Caki2 (cell line): ENCODE results near the gene GABBR2. TPM values are rescaled to one million over a fixed set of nuclear protein-coding genes. Genes with fewer than 3 reads are reported as not detected.
"Not testable (repeated sequence)": the region's sequence is repeated elsewhere in the genome, so short reads cannot be mapped to it uniquely, and the experiment has no call there.

ENCODE experiments used
- DNase-seq: peaks from one replicate; pipeline ENCODE4 v3.0.0-alpha.2; 2015; ENCODE audit warnings: low read depth
- in situ Hi-C: cut with HindIII; loops from 2 replicates; pipeline ENCODE4 v1.10.0; 2016; ENCODE audit warnings: low sequenced_read_pairs, low pct_unique_long_range_greater_than_20kb, mixed read lengths
- total RNA-seq: library from RNA; depleted of rRNA; stranded (reverse); fragments of >200 nt; shearing (Covaris generic); gene quantifications from 2 replicates; pipeline ENCODE4 v1.2.3, GENCODE V29; 2014; ENCODE audit warnings: low replicate concordance

Gene GABBR2
- total RNA-seq, 1 experiment from 2014 or later = 0.61 TPM

GRCh38 chr9:98302938-98303632, 405.6 kb downstream of the GABBR2 start:
- in situ Hi-C loops = no loop called here

DNA sequence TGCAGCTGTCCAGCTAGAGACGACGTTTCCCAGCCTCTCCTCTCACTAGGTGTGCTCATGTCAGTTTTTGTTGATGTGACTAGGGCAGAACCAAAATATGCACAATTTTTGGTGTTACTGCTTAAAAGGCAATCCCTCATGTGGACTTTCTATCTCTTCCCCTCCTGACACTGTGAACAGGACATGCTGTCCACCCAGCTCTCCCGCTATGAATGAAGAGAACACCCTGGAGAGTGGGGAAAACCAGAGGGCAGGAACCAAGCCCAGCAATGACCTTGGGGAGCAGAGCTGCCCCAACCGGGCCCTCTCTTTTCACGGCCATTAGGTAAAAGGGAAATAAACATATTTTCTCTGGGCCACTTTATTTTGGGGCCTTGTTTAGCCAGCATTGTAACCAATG, 406.6 kb downstream of the GABBR2 start:
- in situ Hi-C loops = no loop called here
- DNase-seq = no peak

More at GRCh38 chr9:98302938-98303632, 405.6 kb downstream of the GABBR2 start:
- no peak for DNase-seq

- DNase-seq = no peak
- in situ Hi-C loops = no loop called here
These were observed 408.1 kb downstream of the GABBR2 start for GRCh38 chr9:98300611-98301010.

- in situ Hi-C loops = no loop called here
- DNase-seq = no peak
These were observed 410.3 kb downstream of the GABBR2 start for GRCh38 chr9:98298476-98298875.

- no peak for DNase-seq
- in situ Hi-C loops = no loop called here
These were observed 412.9 kb downstream of the GABBR2 start for GRCh38 chr9:98295824-98296223.

GRCh38 chr9:98291820-98292219, 416.9 kb downstream of the GABBR2 start:
- in situ Hi-C loops = no loop called here
- DNase-seq = no peak

DNA sequence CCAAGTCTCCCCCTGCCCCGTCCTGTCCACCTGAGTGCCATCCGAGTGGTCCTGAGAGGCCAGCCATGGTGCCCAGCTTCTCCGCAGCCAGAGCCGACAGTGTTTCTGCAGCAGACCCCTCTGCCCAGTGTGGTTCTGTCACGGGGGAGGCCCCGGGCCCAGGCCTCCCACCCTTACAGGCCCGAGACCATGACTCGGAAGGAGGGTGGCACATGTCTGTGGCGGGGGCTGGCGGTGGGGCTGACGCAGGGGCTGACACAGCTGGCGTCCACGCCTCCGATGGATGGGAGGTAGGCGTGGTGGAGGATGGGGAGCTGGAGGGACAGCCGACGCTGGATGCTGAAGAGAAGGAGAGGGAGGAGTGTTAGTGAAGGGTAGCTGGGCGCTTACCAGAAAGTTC, 418.3 kb downstream of the GABBR2 start:
- in situ Hi-C loops = no loop called here
- DNase-seq = no peak

DNA sequence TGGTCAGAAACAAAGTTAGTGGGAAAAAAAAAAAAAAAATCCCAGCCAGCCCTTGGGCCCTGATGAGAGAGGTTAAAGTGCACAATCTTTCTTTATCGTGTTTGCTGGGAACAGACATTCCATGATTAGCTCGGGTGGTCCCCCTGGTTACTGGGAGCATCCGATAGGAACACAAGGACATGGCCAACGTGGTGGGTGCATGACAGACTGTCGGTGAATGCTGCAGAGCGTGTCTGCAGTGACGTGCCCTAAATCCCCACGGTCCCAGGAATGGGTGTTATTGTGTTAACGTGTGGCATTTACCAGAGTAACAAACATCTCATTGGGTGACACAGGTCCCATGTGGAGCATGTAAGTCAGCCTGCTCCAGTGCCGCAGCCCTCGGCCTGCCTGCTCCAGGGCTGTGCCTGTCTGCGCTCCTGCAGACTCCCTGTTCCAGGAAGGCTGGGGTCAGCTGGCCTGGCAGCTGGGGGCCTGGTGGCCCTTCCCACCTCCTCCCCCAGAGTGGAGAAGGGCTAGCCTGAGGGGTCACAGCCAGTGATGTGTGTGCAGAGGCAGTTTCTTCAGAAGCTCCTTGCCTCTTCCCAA, 419.0 kb downstream of the GABBR2 start:
- in situ Hi-C loops = no loop called here
- DNase-seq = no peak

GRCh38 chr9:98288881-98289280, 419.9 kb downstream of the GABBR2 start:
- no peak for DNase-seq
- in situ Hi-C loops = no loop called here

DNA sequence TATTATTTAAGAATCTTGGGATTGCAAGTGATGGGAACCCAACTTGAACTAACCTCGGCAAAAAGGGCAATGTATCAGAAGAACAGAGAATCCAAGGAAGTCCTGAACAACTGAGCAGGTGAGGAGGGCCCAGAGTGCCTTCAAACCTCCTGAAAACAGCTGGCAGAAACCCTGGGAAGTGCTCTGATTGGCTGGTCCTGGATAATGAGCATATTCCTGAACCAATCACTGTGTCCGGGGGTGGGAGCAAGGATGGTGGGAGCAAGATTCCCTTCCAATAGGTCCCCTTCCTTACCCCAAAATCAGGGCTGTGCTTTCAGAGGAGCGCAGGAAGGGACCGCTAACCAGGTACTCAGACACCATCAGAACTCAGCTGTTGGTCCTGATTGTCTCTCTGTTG, 421.4 kb downstream of the GABBR2 start:
- no peak for DNase-seq
- in situ Hi-C loops = no loop called here

DNA sequence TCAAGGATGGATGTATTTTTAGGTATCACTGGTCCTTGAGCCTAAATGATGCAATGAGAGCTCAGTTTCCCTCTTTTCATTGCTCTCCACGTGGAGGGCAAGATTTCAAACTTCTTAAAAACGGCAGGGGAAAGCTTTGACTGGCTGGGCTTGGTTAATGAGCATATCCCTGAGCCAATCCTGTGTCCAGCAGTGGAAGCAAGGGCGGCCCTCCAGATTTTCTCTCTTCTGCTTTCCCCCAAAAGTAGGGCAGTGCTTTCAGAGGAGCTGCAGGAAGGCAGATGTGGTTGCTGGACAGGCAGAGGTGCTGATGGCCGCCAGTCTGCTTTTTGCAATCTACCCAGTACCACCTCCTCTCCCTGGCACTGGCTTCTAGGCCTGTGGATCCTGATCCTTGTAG, 423.3 kb downstream of the GABBR2 start:
- in situ Hi-C loops = no loop called here
- no peak for DNase-seq

DNA sequence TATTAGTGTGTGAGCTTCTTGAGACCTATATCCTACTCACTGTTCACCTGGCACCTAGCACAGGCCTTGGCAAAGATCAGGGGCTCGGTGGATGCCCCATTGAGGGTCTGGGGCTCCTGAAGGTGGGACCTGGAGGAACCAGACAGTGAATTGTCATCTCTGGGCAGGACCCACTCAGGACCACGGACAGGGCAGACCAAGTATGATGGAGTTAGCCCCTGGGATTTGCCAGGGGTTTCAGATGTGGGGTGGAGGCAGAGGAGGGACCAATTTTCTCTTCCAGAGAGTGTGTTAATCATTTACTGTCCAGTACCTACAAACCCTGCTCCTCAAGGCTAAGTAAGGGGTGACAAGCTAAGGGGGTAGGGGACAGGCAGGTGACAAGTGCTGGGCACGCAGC, 424.0 kb downstream of the GABBR2 start:
- in situ Hi-C loops = no loop called here
- DNase-seq = no peak

- in situ Hi-C loops, DNase-seq: not testable (repeated sequence)
These were observed 425.6 kb downstream of the GABBR2 start for GRCh38 chr9:98283143-98283542.

- in situ Hi-C loops = no loop called here
These were observed 427.5 kb downstream of the GABBR2 start for GRCh38 chr9:98281281-98281680.

DNA sequence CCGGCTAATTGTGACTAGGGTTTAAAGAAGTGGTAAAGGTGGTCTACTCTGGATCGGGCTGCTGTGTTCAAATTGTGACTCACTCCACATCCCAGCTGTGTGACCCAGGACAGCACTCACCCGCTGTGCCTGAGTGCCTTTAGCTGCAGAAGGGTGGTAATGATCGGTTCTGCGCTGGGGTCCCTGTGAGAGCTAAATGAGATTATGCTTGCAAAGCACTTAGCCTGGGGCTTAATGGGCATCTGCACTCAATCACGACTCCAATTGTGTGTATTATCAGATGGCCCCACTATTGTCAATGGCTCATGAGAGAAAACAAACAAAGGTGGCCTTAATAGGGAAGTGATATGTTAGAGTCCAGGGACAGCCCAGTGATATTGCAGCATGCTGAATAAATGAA, 428.2 kb downstream of the GABBR2 start:
- in situ Hi-C loops = no loop called here

More at GRCh38 chr9:98281281-98281680, 427.5 kb downstream of the GABBR2 start:
- no peak for DNase-seq

DNA sequence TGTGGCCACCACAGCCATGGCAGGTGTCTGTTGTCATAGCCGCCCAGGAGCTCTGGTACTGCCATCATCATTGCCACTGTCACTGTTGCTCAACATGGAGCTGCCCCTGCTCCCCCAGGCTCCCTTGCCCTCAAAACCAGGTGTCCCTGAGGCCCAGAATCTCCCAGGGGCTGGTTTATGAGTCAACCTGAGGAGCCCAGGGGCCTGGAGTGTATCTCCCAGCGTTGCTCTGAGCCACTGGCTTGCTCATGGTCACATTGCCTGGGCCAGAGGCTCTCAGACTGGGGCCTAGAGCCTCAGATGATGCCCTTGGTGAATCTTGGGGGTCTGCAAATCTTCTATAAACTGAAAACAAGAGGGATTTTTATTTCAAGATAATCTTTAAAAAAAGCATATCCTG, 428.6 kb downstream of the GABBR2 start:
- no peak for DNase-seq
- in situ Hi-C loops = no loop called here

More for the DNA sequence above, 428.2 kb downstream of the GABBR2 start:
- no peak for DNase-seq

GRCh38 chr9:98276907-98277469, 431.7 kb downstream of the GABBR2 start:
- in situ Hi-C loops = no loop called here
- DNase-seq = no peak

DNA sequence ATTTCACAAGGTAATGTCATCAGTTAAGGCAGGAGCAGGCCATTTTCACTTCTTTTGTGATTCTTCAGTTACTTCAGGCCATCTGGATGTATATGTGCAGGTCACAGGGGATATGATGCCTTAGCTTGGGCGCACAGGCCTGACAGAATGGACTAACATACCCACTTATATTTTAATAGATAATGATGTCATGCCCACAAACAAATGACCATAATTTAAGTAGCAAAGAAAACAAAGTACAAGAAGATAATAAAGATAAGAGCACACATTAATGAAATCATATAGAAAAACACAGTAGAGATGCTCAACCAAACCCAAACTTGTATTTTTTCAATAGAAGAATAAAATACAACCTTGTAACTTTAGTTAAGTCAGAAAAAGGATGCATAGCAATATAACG, 433.6 kb downstream of the GABBR2 start:
- no peak for DNase-seq
- in situ Hi-C loops = no loop called here

DNA sequence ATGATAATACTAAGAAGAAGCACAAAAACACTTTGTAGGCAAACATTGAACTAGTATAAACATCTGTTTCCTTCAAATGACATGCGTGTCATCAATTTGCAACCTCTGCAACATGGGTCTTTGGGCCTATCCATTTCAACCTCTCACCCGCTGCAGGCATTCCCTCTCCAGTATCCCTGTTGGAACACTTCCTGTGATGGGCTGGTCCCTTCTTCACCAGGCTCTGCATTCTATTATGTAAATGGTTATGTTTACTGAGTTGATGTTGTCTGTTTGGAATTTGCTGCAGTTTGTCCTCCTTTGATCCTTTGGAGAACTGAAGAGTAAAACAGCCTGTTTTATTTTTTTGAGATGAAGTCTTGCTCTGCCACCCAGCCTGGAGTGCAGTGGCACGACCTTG, 436.7 kb downstream of the GABBR2 start:
- DNase-seq = no peak
- in situ Hi-C loops = no loop called here

DNA sequence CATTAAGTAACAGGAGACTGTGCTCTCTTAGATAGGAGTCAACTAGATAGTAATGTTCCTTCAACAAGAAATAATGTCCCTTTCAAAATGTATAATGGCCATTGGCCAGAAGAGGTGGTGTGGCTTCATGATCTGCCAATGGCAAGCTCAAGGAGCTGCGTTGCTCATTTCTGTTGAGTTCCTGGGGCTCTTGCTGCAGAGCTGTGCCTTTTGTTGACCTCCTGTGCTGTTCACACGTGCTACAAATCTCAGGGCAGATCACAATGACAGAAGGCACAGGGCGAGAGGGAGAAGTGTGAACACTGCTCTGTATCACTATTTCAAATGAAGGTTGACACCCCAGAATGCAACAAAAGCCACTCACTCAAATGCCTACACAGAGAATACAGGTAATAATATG, 437.3 kb downstream of the GABBR2 start:
- DNase-seq = no peak
- in situ Hi-C loops = no loop called here
